Stimulated activated CD4-positive, alpha-beta T cell treated with anti-CD3 and anti-CD28 coated beads, TNF-alpha, amount 100 ng/mL, for 1 hour (primary cell): ENCODE data around the gene DRAM1.
"Not testable (repeated sequence)": the region's sequence is repeated elsewhere in the genome, so short reads cannot be mapped to it uniquely, and the experiment has no call there.

Experiments used
- DNase-seq, 3 donors: peaks; one replicate each; pipeline ENCODE4 v3.0.0-alpha.2; 2020; ENCODE audit warnings: low read depth in 3 of 3, low spot score in 1 of 3

DRAM1 gene, protein sequence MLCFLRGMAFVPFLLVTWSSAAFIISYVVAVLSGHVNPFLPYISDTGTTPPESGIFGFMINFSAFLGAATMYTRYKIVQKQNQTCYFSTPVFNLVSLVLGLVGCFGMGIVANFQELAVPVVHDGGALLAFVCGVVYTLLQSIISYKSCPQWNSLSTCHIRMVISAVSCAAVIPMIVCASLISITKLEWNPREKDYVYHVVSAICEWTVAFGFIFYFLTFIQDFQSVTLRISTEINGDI

DNA sequence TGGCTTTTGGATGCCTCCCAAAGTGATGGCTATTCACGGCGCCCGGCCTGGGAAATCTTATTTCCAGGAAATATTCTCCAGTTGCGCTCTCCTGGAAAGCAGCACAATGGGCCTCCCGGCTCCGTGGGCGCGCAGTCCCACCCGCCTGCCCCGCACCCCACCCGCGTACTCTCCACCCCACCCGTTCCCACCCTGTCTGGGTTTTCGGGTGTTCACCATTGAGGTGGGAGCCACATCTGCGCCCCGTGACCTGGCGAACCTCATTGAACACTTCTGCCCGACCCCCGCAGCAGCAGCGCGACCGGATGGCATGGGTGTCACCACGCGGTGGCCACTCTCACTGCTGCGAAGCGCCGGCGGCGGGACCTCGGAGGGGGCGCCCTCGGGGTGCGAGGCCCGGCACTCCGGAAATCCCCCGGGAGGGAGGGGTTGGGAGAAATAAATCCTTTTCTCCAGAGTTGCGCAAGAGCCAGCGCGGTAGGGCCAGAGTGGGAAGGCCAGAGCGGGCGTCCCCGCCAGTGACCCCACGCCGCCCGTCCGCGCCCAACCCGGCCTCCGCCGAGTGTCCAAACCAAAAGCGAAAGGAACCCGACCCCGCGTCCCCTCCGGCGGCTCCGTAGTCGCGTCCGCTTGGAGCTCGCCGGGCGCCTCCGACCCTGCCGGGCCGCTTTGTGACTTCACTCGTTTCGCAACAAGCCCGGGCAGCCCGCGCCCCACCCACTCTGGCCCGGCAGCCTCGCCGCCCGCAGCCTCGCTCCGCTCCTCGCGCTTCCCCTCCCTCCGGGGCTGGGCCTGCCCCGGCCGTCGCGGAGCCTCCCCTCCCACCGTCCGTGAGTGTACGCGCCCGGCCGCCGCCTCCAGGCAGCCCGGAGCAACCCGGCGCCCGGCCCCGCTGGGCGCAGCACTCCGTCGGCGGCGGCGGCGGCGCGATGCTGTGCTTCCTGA, at the start of gene DRAM1:
DRAM1 (plus strand) TSS at position 720 of the 945 bp plus-strand sequence; CDS start at position 930, 210 bp downstream.
- peak; percentile 17 to 50 (median 36) for DNase-seq

DNA sequence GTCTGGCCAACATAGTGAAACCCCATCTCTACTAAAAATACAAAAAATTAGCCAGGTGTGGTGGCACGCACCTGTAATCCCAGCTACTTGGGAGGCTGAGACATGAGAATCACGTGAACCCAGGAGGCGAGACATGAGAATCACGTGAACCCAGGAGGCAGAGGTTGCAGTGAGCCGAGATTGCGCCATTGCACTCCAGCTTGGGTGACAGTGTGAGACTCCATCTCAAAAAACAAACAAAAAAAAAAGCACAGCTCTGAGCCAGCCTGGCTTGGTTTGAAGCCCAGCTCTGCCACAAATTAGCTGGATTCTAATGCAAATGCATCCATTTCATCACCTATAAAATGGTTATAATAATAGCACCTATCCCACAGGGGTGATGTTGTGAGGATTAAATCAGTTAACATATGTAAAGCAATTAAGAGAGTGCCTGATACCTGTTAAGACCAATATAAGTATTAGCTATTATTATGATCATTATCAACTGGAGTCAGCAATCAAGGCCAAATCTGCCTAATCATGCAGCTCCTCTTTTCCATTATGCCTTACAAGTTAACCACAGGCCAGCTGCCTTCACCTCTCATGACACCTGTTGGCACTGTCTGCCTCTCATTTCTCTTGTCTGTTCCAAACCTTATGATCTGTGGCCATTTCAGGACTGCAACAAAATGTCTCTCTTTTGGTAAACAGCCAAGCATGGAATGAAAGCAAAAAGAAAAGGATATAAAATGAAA, 48.8 kb upstream of the DRAM1 start:
- DNase-seq = no peak

DNA sequence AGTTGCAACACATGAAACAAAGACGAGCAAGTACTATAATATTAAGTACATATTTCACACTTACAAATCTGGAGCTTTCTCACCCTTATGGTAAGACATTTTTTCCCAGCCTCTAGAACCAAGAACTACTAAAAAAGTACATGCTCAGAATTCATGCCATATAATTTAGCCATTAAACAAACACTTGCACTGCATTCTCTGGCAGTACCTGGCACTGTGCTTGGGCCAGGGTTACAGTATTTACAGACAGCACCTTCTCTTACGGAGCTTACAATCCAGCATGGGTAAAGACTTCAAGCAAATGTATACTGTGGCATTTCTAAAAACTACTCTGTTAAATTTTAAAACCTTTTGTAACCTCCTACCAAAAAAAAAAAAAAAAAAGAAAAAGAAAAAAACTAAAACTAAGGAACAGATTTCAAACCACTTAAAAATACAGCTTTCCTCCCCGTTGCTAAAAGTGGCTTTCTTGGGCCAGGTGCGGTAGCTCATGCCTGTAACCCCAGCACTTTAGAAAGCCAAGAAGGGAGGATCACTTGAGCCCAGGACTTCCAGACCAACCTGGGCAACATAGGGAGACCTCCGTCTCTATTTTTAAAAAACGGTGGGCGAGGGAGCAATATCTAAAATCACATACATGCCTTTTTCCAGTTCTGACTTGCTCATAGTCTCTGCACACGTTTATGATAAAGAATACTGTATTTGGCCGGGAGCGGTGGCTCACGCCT, 47.6 kb upstream of the DRAM1 start:
- no peak for DNase-seq

DNA sequence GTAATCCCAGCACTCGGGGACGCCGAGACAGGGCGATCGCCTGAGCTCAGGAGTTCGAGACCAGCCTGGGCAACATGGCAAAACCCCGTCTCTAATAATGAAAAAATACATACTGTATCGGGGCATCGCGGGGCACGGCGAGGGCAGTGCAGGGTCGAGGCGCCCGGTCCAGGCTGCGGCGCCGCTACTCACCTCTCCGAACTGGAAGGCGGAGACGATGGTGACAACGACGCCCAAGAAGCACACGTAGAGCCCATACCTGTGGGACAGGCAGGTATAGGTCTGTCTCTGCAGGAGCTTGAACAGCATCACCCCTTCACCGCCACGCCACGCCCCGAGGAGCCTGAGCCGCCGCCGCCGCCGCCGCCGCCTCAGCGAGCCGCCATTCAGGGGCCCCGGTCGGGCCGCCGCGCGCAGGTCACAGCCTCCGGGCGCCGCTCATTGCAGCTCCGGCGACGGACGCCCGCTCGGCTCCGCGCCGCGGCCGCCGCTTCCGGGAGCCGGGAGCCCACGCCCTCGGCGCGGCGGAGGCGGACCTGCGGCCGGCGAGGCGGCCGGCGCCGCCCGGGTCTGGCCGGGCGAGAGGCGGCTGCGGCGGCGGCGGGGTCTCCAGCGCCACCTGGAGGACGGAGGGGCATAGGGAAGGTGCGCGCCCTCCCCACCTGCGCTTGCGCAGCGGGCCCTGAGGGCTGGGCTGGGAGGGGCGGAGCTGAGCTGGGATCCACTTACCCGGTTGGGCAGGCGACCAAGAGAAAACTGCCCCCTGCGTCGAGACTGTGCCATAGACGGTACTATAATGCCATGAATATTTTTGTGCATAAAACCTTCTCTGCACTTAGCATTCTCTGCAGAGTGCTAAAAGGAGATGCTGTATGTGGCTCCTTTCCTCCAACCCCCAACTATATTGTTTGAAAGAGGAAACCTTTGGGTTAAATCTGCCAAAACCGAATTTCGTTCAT, 46.7 kb upstream of the DRAM1 start, which contains the start of gene GNPTAB:
GNPTAB (minus strand) TSS at position 593 of the 959 bp plus-strand sequence; CDS start at position 309, 284 bp downstream.
- DNase-seq = peak; percentile 88 to 95 (median 94)

DNA sequence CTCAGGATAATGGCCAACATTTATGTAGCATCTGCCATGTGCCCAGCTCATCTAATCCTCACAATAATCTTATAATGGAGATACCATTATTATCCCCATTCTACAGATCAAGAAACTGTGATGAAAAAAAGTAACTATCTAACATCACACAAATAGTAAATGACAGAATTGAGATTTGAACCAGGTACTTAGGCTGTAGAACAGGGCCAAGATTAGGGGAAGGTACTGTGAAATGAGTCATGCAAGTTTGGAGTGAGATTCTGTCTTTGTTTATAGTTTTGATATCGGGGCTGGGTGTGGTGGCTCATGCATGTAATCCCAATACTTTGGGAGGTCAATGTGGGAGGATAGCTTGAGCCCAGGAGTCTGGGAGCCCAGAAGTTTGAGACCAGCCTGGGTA, 45.4 kb upstream of the DRAM1 start:
- no peak for DNase-seq

DNA sequence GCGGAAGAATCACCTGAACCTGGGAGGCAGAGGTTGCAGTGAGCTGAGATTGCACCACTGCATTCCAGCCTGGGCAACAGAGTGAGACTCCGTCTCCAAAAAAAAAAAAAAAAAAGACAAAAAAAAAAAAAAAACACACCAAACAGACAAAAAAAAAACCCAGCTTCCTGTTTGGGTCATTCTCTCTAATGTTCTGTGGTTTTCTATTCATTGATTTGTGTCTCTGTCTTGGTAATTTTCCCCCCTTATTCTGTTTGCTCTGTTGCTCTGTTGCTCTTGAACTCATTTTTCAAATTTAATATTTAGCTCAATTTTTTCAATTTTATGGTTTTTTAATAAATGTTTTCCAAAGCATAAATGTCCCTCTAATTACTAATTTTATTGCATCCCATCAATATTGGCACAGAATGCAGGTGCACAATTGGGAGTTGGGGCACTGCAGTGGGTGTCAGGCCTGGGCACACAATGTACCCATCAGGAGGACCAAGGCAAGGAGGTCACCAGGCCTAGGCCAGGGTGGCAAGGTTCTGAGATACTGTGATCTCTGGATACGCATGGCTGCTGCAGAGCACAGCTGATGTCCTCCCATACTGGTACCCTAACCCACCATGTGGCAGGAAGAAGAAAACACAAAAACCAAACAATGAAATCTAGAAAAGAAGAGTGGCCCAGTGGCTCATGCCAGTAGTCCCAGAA, 38.6 kb upstream of the DRAM1 start:
- DNase-seq = no peak

DNA sequence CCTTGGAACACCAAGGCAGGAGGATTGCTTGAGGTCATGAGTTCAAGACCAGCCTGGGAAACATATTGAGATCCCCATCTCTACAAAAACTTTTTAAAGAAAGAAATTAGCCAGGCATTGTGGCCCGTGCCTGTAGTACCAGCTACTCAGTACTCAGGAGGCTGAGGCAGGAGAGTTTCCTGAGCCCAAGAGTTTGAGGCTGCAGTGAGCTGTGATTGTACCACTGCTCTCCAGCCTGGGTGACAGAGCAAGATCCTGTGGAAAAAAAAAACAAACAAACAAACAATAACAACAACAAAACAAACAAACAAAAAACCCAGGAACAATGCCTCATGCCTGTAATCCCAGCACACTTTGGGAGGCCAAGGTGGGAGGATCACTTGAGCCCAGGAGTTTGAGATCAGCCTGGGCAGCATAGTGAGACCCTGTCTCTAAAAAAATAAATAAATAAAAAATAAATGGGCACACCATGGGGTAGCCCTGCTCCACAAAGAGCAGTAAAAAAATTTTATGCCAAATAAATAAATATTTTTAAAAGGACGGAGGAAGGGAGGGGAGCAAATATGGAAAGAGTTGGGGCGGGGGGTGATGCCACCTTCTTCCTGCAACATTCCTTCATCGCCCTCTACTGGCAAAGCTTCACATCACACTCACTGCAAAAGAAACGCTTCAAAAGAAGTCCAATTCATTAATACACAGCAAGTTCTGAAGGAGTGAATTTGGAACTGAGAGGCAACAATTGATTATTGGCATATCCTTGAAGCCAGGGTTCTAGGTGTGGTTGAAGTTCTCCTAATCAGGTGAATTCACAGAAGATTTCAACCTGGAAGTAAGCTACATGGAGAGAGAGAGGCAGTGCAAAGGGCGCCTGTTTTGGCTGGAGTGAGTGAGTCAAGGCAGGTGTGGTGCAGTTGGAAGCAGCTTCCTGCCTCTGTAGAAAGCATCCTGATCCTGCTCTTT, 37.8 kb upstream of the DRAM1 start:
- peak; percentile 36 to 47 (median 41) for DNase-seq

DNA sequence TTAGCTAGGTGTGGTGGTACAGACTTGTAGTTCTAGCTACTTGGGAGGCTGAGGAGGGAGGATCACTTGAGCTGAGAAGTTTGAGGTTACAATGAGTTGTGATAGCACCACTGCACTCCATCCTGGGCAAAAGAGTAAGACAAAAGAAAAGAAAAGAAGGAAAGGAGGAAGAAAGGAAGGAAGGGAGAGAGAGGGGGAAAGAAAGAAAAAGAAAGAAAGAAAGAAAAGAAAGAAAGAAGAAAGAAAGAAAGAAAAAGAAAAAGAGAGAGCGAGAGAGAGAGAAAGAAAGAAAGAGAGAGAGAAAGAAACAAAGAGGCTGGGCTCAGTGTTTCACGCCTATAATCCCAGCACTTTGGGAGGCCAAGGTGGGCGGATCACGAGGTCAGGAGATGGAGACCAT, 36.3 kb upstream of the DRAM1 start:
- no peak for DNase-seq

DNA sequence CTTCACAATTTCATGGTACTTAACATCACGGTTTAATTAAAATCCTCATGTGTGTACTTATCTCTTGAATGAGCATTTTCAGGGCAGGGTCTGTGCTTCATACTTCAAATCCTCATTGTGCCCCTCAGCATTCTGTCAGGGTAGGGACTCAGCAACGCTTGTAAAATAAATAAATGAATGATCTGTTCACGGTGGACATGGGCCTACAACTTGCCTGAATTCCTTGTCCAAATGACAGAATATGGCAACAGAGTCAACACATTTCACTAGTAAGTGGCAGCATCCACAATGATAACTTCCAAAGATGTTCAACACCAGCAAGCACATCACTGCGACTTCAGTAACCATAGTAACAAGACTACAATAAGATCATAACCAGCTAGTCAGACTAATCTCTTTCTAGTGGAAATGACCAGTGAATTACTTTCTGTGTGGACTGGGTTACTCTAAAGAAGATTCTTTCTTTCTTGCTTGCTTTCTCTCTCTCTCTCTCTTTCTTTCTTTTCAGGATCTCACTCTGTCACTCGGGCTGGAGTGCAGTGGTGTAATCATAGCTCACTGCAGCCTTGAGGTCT, 32.2 kb upstream of the DRAM1 start:
- DNase-seq = no peak

DNA sequence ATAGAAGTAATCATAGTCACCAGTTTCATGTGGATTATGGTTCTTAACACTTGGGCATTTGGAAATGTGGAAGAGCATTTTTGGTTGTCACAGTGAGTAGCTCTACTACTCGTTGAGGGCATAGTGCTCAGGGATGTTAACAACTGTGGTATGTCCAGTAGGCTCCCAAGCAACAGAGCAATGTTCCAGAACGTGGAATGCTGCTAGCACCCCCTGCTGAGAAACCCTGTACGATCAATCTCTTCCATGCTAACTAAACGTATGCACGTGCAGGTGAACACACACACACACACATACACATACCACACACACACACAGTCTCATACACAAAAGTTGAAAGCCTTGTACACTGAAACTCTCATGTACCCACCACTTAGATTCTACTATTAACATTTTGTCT, 30.1 kb upstream of the DRAM1 start:
- DNase-seq = no peak

DNA sequence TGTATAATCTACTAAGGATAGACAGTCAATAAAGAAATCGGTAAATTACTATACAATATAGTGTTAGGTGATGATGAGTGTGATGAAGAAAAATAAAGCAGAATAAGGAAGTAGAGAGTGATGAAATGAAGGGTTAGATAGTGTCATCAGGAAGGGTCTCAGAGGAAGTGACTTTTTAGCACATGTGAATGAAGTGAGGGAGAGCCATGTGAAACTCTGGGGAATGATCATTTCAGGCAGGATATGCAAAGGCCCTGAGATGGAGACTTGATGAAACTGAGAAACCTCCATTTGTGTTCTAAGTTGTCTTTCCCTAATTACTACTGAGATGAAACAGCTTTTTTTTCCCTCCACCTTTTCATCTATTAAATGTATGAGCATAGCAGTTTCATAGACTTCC, 27.2 kb upstream of the DRAM1 start:
- DNase-seq = no peak

DNA sequence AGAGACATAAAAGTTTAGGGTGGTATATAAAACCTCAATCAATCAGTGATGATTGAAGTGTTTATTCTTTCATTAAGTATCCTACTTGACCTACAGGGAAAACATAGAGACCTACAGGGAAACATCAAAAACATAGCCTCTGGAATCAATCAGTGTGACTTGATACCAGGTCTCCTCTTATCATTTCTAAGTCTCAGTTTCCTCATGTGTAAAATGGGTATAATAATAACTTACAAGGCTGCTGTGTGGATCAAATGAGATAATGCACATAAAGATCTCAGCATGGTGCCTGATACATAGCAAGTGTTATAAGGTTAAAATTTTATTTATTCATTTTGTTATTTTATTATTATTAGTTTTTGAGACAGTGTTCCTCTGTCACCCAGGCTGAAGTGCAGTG, 24.4 kb upstream of the DRAM1 start:
- DNase-seq = no peak

DNA sequence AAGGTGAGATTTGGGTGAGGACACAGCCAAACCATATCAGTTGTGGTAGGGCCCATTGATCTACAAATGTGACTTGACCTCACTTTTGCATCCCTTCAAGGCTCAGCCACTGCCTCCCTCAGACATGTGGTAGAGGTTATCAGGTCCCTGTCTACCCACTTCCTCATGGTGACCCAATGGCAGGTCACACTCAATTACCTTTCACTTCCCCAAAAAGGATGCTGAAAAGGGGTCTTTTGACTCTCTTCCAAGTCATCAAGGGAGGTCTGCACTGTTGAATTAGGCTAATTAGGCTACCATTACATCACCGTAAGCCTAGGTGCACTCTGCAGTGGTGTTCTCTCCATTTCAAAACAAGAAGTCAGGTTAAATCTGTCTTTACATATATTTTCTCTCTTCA, 22.6 kb upstream of the DRAM1 start:
- no peak for DNase-seq

DNA sequence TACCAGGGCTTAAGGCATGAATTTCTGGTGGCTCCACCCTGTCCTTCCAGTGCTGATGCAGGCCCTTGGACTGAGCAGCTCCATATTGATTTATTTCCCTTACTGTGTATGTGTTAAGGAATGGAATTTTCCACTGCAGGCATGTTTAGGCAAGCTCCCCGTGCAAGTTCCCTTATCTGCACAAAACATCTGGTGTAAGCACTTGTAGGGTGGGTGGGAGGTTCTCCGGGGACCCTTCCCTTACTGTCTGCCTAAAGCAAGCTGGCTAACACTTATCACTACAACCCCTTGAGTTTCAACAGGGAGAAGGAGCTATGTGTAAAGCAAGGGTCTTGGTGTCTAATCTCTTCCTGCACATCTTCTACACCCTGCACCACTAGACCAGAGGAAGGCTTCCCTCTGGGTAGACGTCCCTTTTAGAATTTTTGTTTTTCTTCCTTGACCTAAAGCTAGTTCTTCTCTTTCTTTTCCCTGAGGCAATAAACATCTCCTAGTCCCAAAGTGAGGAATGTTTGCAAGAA, 22.0 kb upstream of the DRAM1 start:
- no peak for DNase-seq

DNA sequence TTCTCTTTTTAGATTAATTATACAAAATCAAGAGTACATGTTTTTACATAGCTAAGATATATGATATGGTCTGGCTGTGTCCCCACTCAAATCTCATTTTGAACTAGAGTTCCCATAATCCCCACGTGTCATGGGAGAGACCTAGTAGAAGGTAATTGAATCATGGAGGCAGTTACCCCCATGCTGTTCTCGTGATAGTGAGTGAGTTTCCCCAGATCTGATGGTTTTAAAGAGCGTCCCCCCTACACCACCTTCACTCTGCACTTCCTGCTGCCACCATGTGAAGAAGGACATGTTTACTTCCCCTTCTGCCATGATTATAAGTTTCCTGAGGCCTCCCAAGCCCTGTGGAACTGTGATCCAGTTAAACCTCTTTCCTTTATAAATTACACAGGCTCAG, 21.4 kb upstream of the DRAM1 start:
- no peak for DNase-seq

DNA sequence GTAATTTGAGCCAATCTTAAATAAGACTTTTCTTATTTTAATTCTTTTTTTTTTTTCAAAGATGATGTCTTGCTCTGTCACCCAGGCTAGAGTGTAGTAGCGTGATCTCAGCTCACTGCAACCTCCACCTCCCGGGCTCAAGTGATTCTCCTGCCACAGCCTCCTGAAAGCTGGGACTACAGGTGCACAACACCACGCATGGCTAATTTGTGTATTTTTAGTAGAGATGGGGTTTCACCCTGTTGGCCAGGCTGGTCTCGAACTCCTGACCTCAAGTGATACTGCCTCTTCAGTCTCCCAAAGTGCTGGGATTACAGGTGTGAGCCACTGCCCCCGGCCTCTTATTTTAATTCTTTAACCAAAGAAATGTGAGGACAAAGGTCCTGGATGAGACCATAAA, 20.8 kb upstream of the DRAM1 start:
- DNase-seq = not testable (repeated sequence)

DNA sequence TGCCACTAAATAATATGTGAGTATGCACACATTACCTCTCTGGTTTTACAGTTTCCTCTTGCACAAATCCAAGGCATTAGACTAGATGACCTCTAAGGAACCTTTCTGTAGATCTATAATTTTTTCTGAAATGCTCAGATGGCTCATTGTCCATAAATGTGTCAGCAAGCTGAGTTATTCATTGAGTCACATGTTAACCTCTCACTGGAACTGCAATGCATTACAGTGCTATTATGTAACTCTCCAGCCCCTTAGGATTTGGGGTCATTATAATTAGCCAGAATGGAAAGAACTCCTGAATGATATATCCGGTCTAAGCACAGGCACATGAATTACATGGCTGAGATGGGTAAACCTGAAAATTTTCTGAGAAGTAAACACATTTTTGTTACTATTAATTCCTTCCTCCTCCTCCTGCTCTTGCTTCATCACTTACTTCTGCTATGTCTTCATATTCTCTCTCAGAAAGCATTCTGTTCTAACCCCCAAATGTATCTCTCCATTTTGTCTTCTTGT, 20.3 kb upstream of the DRAM1 start:
- DNase-seq = no peak
